Measurements from ENCODE around the gene NGLY1.

- TF ChIP-seq CTCF (IDR thresholded peaks at IDR 0.05) (no peak), POLR2A (IDR thresholded peaks at IDR 0.05) (no peak)
These were observed 1.3 kb downstream of the NGLY1 start for GRCh38 chr3:25781758-25782594.

Measured in upper lobe of left lung (tissue), 4 donors.